K562 (cell line): ENCODE data around the gene GNAQ. TPM values are rescaled to one million over a fixed set of nuclear protein-coding genes. Genes with fewer than 3 reads are reported as not detected.

ENCODE experiments used
- ATAC-seq: fragments of 200-7000 bp; cut with Tn5 transposase; 3 replicates; pipeline ENCODE4 v1.9.1; 2020; ENCODE audit warnings: moderate library complexity
- BruUV-seq: library from RNA; stranded (reverse); fragments of 400-500 nt; replicated peaks from 2 replicates; lab custom pipeline; 2021; lab: Mats Ljungman, UMichigan
- CTCF ChIA-PET: fragments of 300-600 bp; formaldehyde crosslinking; extraction: SDS; loops from one replicate; lab custom pipeline; 2021; ENCODE audit warnings: low intra/inter-chr PET ratio; lab: Yijun Ruan, JAX
- POLR2A ChIA-PET: fragments of 300-600, 350-650 bp; sonication (Branson Sonifier 250); formaldehyde crosslinking; extraction: SDS; loops from one replicate; lab custom pipeline; 2021; ENCODE audit warnings: antibody characterized with exemption, inconsistent platforms; lab: Yijun Ruan, JAX
- DNase-seq, 4 experiments: peaks; one replicate each; pipeline versions ENCODE4 v3.0.0 to v3.0.0-alpha.2; 2011 to 2018; ENCODE audit warnings: low spot score in 3 of 4, mixed read lengths in 3 of 4; ENCODE audit errors: extremely low read depth in 1 of 4
- FAIRE-seq: peaks from 2 replicates; lab custom pipeline; 2011; peaks lifted over from hg19 to GRCh38; lab: Jason Lieb, UNC
- H2AFZ ChIP-seq: 2 replicates; pipeline ENCODE4 v1.6.0; 2011; ENCODE audit warnings: low read depth, low read length, control low read depth, inconsistent platforms
- H3K27ac ChIP-seq: fragments of 200-600 bp; 3 replicates; pipeline ENCODE4 v1.8.0; 2011; ENCODE audit warnings: low read depth, mild to moderate bottlenecking, control low read depth, inconsistent platforms, low read length, moderate library complexity, mixed read lengths; ENCODE audit errors: extremely low read depth
- H3K27me3 ChIP-seq, 2 experiments: fragments of 300-600 bp in 1 of 2; 2 replicates in 1 of 2; 3 replicates in 1 of 2; pipeline versions ENCODE4 v1.6.0 to v1.8.0; 2011; ENCODE audit warnings: inconsistent platforms in 2 of 2, low read length in 2 of 2, mild to moderate bottlenecking in 1 of 2, mixed read lengths in 1 of 2, moderate library complexity in 1 of 2; ENCODE audit not compliant: control insufficient read depth in 2 of 2, insufficient read depth in 2 of 2
- H3K36me3 ChIP-seq: fragments of 300-600 bp; 3 replicates; pipeline ENCODE4 v1.8.0; 2011; ENCODE audit warnings: mild to moderate bottlenecking, low read length, inconsistent platforms; ENCODE audit not compliant: control insufficient read depth, insufficient read depth
- H3K4me1 ChIP-seq, 2 experiments: fragments of 200-600 bp in 1 of 2; replicated peaks in 1 of 2; 2 replicates in 1 of 2; 3 replicates in 1 of 2; pipeline versions ENCODE4 v1.5.1 to v1.8.0; 2011; ENCODE audit warnings: inconsistent platforms in 2 of 2, low read length in 2 of 2, mild to moderate bottlenecking in 1 of 2, mixed read lengths in 1 of 2, moderate library complexity in 1 of 2; ENCODE audit not compliant: control insufficient read depth in 2 of 2, insufficient read depth in 2 of 2
- H3K4me2 ChIP-seq: 2 replicates; pipeline ENCODE4 v1.6.1; 2011; ENCODE audit warnings: low read length, control low read depth, inconsistent platforms, mixed read lengths; ENCODE audit not compliant: insufficient read depth
- H3K4me3 ChIP-seq: fragments of 200-600 bp; sonication (generic), shearing (Covaris generic); 2 replicates; pipeline ENCODE4 v1.5.1; 2016; ENCODE audit warnings: control low read depth, inconsistent platforms
- H3K79me2 ChIP-seq: fragments of 200-600 bp; 3 replicates; pipeline ENCODE4 v1.8.0; 2011; ENCODE audit warnings: low read length, inconsistent platforms; ENCODE audit not compliant: control insufficient read depth, insufficient read depth
- H3K9ac ChIP-seq, 2 experiments: 2 replicates each; pipeline versions ENCODE4 v1.6.0 to v1.6.1; 2011; ENCODE audit warnings: low read depth in 2 of 2, low read length in 2 of 2, control low read depth in 1 of 2, inconsistent platforms in 1 of 2, mild to moderate bottlenecking in 1 of 2, mixed read lengths in 1 of 2; ENCODE audit not compliant: insufficient read depth in 1 of 2
- H3K9me1 ChIP-seq: one replicate; pipeline ENCODE4 v1.6.0; 2011; ENCODE audit warnings: inconsistent platforms, mild to moderate bottlenecking, low read length, moderate library complexity; ENCODE audit not compliant: control insufficient read depth, insufficient read depth
- H3K9me3 ChIP-seq: replicated peaks from 2 replicates; pipeline ENCODE4 v1.5.1; 2011; ENCODE audit warnings: low read depth, low read length, inconsistent platforms; ENCODE audit not compliant: control insufficient read depth, insufficient read depth
- H4K20me1 ChIP-seq: replicated peaks from 2 replicates; pipeline ENCODE4 v1.6.1; 2011; ENCODE audit warnings: low read length, inconsistent platforms, mixed read lengths; ENCODE audit not compliant: control insufficient read depth, insufficient read depth
- KDM2B ChIP-seq: fragments of 250-450 bp; sonication (Bioruptor Pico); IDR thresholded peaks from 2 replicates; pipeline ENCODE4 v1.8.0; 2021; ENCODE audit warnings: mild to moderate bottlenecking, moderate library complexity
- RAD21 ChIP-seq, 2 experiments: fragments of 250-450 bp in 1 of 2; fragments of 450-650 bp in 1 of 2; sonication (Bioruptor Pico) in 1 of 2; formaldehyde crosslinking in 1 of 2; IDR thresholded peaks in 1 of 2; conservative IDR thresholded peaks in 1 of 2; 2 replicates each; pipeline versions ENCODE4 v1.4.0 to v1.8.0; 2020 to 2022; ENCODE audit warnings: mild to moderate bottlenecking in 2 of 2, moderate library complexity in 1 of 2
- ZKSCAN3 ChIP-seq: fragments of 250-450 bp; sonication (Bioruptor Pico); IDR thresholded peaks from 2 replicates; pipeline ENCODE4 v1.4.0; 2020
- ZNF12 ChIP-seq: sonication (generic); formaldehyde crosslinking; IDR thresholded peaks from 2 replicates; pipeline ENCODE4 v1.4.0; 2020; ENCODE audit warnings: mild to moderate bottlenecking, missing genetic modification reagents
- WGBS: fragments of 100-300 bp; shearing (Covaris generic); methylation state at CpG from one replicate; pipeline ENCODE4 v1.1.6; 2016; ENCODE audit warnings: low coverage, mixed read lengths; ENCODE audit not compliant: insufficient coverage; ENCODE audit errors: missing lambda C conversion rate; 5-methylcytosine and 5-hydroxymethylcytosine counted together
- in situ Hi-C: fragments of 300-500 bp; cut with MboI; formaldehyde crosslinking; loops from 4 replicates; pipeline ENCODE4 v1.15.0; 2018; ENCODE audit warnings: inconsistent platforms, mixed read lengths
- intact Hi-C: fragments of 100-400 bp; cut with micrococcal nuclease; formaldehyde crosslinking; loops from 2 replicates; pipeline ENCODE4 v1.14.2; 2022
- polyA plus RNA-seq, 8 experiments: library from polyadenylated mRNA; depleted of rRNA in 4 of 8; stranded (reverse) in 5 of 8; unstranded in 3 of 8; fragments of >200 nt; fragmentation: Nextera tagmentation in 2 of 8; fragmentation: Illumina TruSeq in 1 of 8; extraction: Ambion mirVana in 2 of 8; extraction: Trizol in 1 of 8; gene quantifications; 2 replicates each; pipeline versions ENCODE4 v1.2.1 to v1.2.3, GENCODE V29; 2011 to 2014; ENCODE audit warnings: inconsistent platforms in 1 of 8, missing spikeins in 1 of 8
- total RNA-seq, 7 experiments: library from RNA; depleted of rRNA in 6 of 7; stranded (reverse); fragments of >200 nt in 6 of 7; fragmentation: Illumina TruSeq in 2 of 7; extraction: Trizol in 2 of 7; gene quantifications; 2 replicates each; pipeline versions ENCODE4 v1.2.1 to v1.2.3, GENCODE V29; 2011 to 2021; ENCODE audit warnings: low replicate concordance in 1 of 7
- TF ChIP-seq, protein P1 (sequence below), 3 experiments: IDR thresholded peaks in 2 of 3; conservative IDR thresholded peaks in 1 of 3; 2 replicates each; pipeline ENCODE4 v1.5.1; 2011 to 2012; ENCODE audit warnings: low read length in 3 of 3, mild to moderate bottlenecking in 3 of 3, control low read depth in 2 of 3, improper control_type of control experiment in 1 of 3, inconsistent platforms in 1 of 3, low read depth in 1 of 3, mixed read lengths in 1 of 3, moderate library complexity in 1 of 3; ENCODE audit not compliant: insufficient read depth in 2 of 3
- TF ChIP-seq, protein P2 (sequence below): sonication (generic); formaldehyde crosslinking; IDR thresholded peaks from 2 replicates; pipeline ENCODE4 v1.8.1; 2022; ENCODE audit warnings: missing genetic modification reagents

The GNAQ gene
- total and polyA plus RNA-seq, 9 of the 15 experiments (the other 6 are each of a cell fraction or from before 2014, with no cell fraction given): 4.8 to 27.9 (median 17.5) TPM

DNA sequence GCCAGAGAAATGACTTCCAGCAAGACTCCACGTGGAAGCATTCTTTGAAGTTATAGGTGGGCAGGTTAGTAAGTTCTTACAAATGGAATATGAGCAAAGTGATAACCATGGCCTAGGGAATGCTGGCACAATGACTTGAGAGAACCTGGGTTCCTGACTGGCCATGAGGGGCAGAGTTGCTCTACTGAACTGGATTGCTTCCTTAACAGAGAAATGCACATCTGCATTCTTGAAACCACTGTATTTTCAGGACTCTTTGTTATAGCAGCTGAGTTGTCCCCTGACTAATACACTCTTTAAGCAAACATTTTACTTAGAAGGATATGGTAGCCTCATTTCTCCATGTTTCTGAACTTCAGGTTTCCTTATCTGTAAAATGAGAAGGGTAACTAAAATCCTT, 275.2 kb downstream of the GNAQ start:
- BruUV-seq: TSS peak; percentile 18
- intact Hi-C loops: loop anchor here (5.0 kb wide), 1 partner anchor 276 kb away; the partner anchor contains the start of gene GNAQ
- Histone ChIP-seq H3K4me2 (no peak overlapping the region), H3K4me1 (peaks cover 4 to 5% of the 10 kb centered on the region in 2 experiments; a peak in 2 of 5 replicates), H3K9ac (no peak overlapping the region), H3K9me3 (no peaks in the 10 kb centered on the region; the same call in 1 of the 2 replicates), H3K27me3 (no peaks in the 10 kb centered on the region), H2AFZ (no peak overlapping the region), H3K36me3 (no peaks in the 10 kb centered on the region), H3K27ac (no peak overlapping the region), H3K79me2 (no peaks in the 10 kb centered on the region; the same call in 2 of the 3 replicates), H3K9me1 (no peaks in the 10 kb centered on the region), H4K20me1 (no peaks in the 10 kb centered on the region), H3K4me3 (no peak overlapping the region)
- FAIRE-seq (no peak), DNase-seq (peak in 1 of 4 experiments; percentile 8), ATAC-seq (no peak)
- CTCF ChIA-PET: no interaction called here
- POLR2A ChIA-PET: no interaction called here
- in situ Hi-C loops: loop anchor here (10.0 kb wide), 1 partner anchor 312 kb away; no protein-coding TSS in a partner anchor
- 50% methylated on average over 1 of the region's 1 CpG for WGBS
- no peak for TF ChIP-seq ZKSCAN3 (CRISPR knock-in tag)
- TF ChIP-seq KDM2B (CRISPR knock-in tag): no peak
- 0 out of 4 replicates have a peak, but pooled peaks of 1 of the 2 experiments have one; percentile 8 for TF ChIP-seq RAD21 (CRISPR knock-in tag; conservative IDR thresholded peaks at IDR 0.05 in 1 of 2, IDR thresholded peaks at IDR 0.05 in 1 of 2)
- TF ChIP-seq, protein P1, sequence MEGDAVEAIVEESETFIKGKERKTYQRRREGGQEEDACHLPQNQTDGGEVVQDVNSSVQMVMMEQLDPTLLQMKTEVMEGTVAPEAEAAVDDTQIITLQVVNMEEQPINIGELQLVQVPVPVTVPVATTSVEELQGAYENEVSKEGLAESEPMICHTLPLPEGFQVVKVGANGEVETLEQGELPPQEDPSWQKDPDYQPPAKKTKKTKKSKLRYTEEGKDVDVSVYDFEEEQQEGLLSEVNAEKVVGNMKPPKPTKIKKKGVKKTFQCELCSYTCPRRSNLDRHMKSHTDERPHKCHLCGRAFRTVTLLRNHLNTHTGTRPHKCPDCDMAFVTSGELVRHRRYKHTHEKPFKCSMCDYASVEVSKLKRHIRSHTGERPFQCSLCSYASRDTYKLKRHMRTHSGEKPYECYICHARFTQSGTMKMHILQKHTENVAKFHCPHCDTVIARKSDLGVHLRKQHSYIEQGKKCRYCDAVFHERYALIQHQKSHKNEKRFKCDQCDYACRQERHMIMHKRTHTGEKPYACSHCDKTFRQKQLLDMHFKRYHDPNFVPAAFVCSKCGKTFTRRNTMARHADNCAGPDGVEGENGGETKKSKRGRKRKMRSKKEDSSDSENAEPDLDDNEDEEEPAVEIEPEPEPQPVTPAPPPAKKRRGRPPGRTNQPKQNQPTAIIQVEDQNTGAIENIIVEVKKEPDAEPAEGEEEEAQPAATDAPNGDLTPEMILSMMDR (IDR thresholded peaks at IDR 0.05 in 2 of 3, conservative IDR thresholded peaks at IDR 0.05 in 1 of 3; ENCODE audit: insufficient read depth in 2 of 3, low read depth in 1 of 3, low read length in 3 of 3): peak; percentile 15 to 31 (median 24); a peak in 2 of 6 replicates
- TF ChIP-seq ZNF12 (CRISPR knock-in tag): peak; percentile 96
- TF ChIP-seq, protein P2, sequence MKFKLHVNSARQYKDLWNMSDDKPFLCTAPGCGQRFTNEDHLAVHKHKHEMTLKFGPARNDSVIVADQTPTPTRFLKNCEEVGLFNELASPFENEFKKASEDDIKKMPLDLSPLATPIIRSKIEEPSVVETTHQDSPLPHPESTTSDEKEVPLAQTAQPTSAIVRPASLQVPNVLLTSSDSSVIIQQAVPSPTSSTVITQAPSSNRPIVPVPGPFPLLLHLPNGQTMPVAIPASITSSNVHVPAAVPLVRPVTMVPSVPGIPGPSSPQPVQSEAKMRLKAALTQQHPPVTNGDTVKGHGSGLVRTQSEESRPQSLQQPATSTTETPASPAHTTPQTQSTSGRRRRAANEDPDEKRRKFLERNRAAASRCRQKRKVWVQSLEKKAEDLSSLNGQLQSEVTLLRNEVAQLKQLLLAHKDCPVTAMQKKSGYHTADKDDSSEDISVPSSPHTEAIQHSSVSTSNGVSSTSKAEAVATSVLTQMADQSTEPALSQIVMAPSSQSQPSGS: no peak
